IMR-90 (cell line): ENCODE results near the gene SGTB. TPM values are rescaled to one million over a fixed set of nuclear protein-coding genes. Genes with fewer than 3 reads are reported as not detected.

Source experiments
- ATAC-seq: fragments of 200-7000 bp; cut with Tn5 transposase; 2 replicates; pipeline ENCODE4 v1.9.1; 2020; ENCODE audit warnings: low read depth, mild to moderate bottlenecking, moderate library complexity
- BruUV-seq: library from RNA; stranded (reverse); fragments of 400-500 nt; replicated peaks from 2 replicates; lab custom pipeline; 2021; lab: Mats Ljungman, UMichigan
- CTCF ChIA-PET: fragments of 300-600 bp; formaldehyde crosslinking; extraction: SDS; loops from one replicate; lab custom pipeline; 2021; ENCODE audit warnings: antibody characterized with exemption; lab: Yijun Ruan, JAX
- POLR2A ChIA-PET: fragments of 300-600 bp; sonication (Branson Sonifier 250); formaldehyde crosslinking; loops from one replicate; lab custom pipeline; 2022; ENCODE audit warnings: antibody characterized with exemption; ENCODE audit not compliant: unreplicated experiment; lab: Charles Lee
- DNase-seq: peaks from one replicate; pipeline ENCODE4 v3.0.0; 2013
- H2AFZ ChIP-seq: replicated peaks from 2 replicates; pipeline ENCODE3; 2013; ENCODE audit warnings: low read length, mild to moderate bottlenecking; ENCODE audit not compliant: poor library complexity
- H2AK5ac ChIP-seq: 2 replicates; pipeline ENCODE4 v1.6.1; 2013; ENCODE audit warnings: low read depth, low read length, inconsistent platforms
- H2AK9ac ChIP-seq: replicated peaks from 2 replicates; pipeline ENCODE3; 2013; ENCODE audit warnings: mild to moderate bottlenecking, low read depth, low read length, moderate library complexity; ENCODE audit not compliant: poor library complexity
- H2BK120ac ChIP-seq: 2 replicates; pipeline ENCODE4 v1.6.1; 2013; ENCODE audit warnings: low read depth, low read length, inconsistent platforms
- H2BK15ac ChIP-seq: 3 replicates; pipeline ENCODE4 v1.6.1; 2013; ENCODE audit warnings: low read depth, low read length, inconsistent platforms
- H2BK20ac ChIP-seq: 2 replicates; pipeline ENCODE4 v1.6.1; 2013; ENCODE audit warnings: low read depth, mild to moderate bottlenecking, inconsistent platforms, low read length, moderate library complexity
- H2BK5ac ChIP-seq: 2 replicates; pipeline ENCODE4 v1.6.1; 2013; ENCODE audit warnings: mild to moderate bottlenecking, low read depth, low read length, inconsistent platforms; ENCODE audit not compliant: poor library complexity, severe bottlenecking
- H3K14ac ChIP-seq: replicated peaks from 2 replicates; pipeline ENCODE4 v1.6.1; 2013; ENCODE audit warnings: low read depth, low read length, inconsistent platforms
- H3K18ac ChIP-seq: 2 replicates; pipeline ENCODE4 v1.6.1; 2013; ENCODE audit warnings: low read depth, low read length, control low read depth
- H3K23ac ChIP-seq: 2 replicates; pipeline ENCODE4 v1.6.1; 2013; ENCODE audit warnings: low read depth, low read length, inconsistent platforms
- H3K27ac ChIP-seq: 2 replicates; pipeline ENCODE4 v1.5.1; 2013; ENCODE audit warnings: mild to moderate bottlenecking, control low read depth, low read length; ENCODE audit not compliant: insufficient read depth
- H3K27me3 ChIP-seq: 2 replicates; pipeline ENCODE4 v1.6.1; 2013; ENCODE audit warnings: low read length; ENCODE audit not compliant: control insufficient read depth, insufficient read depth
- H3K36me3 ChIP-seq: 2 replicates; pipeline ENCODE4 v1.6.1; 2013; ENCODE audit warnings: low read length, mixed read lengths; ENCODE audit not compliant: control insufficient read depth, insufficient read depth
- H3K4ac ChIP-seq: 2 replicates; pipeline ENCODE4 v1.6.1; 2013; ENCODE audit warnings: low read depth, low read length, inconsistent platforms
- H3K4me1 ChIP-seq: 2 replicates; pipeline ENCODE4 v1.6.1; 2013; ENCODE audit warnings: low read length, mixed read lengths; ENCODE audit not compliant: control insufficient read depth, insufficient read depth
- H3K4me2 ChIP-seq: 2 replicates; pipeline ENCODE4 v1.6.1; 2013; ENCODE audit warnings: low read depth, mild to moderate bottlenecking, control low read depth, low read length, moderate library complexity
- H3K4me3 ChIP-seq: 2 replicates; pipeline ENCODE4 v1.5.1; 2013; ENCODE audit warnings: low read depth, mild to moderate bottlenecking, control low read depth, low read length, moderate library complexity; ENCODE audit not compliant: insufficient read depth
- H3K56ac ChIP-seq: 2 replicates; pipeline ENCODE4 v1.6.1; 2013; ENCODE audit warnings: low read length, inconsistent platforms; ENCODE audit not compliant: insufficient read depth; ENCODE audit errors: extremely low read depth
- H3K79me1 ChIP-seq, 2 experiments: 2 replicates each; pipeline ENCODE4 v1.6.1; 2013; ENCODE audit warnings: low read length in 2 of 2, inconsistent platforms in 1 of 2, low read depth in 1 of 2
- H3K9ac ChIP-seq: 2 replicates; pipeline ENCODE4 v1.6.1; 2013; ENCODE audit warnings: low read depth, low read length, control low read depth
- H3K9me1 ChIP-seq: 2 replicates; pipeline ENCODE4 v1.6.1; 2013; ENCODE audit warnings: low read length, inconsistent platforms; ENCODE audit not compliant: insufficient read depth
- H3K9me3 ChIP-seq: 2 replicates; pipeline ENCODE4 v1.6.1; 2013; ENCODE audit warnings: low read length; ENCODE audit not compliant: control insufficient read depth, insufficient read depth
- H4K20me1 ChIP-seq: 2 replicates; pipeline ENCODE4 v1.6.1; 2013; ENCODE audit warnings: low read length, inconsistent platforms; ENCODE audit not compliant: insufficient read depth
- H4K5ac ChIP-seq: 2 replicates; pipeline ENCODE4 v1.6.1; 2013; ENCODE audit warnings: mild to moderate bottlenecking, low read depth, low read length, control low read depth
- H4K8ac ChIP-seq, 2 experiments: 2 replicates each; pipeline ENCODE4 v1.6.1; 2013; ENCODE audit warnings: low read depth in 2 of 2, low read length in 2 of 2, control low read depth in 1 of 2, inconsistent platforms in 1 of 2
- H4K91ac ChIP-seq: 2 replicates; pipeline ENCODE4 v1.6.1; 2013; ENCODE audit warnings: low read depth, low read length, inconsistent platforms; ENCODE audit not compliant: insufficient read depth
- BHLHE40 ChIP-seq: fragments of 150-350 bp; IDR thresholded peaks from 2 replicates; pipeline ENCODE4 v1.6.1; 2016; ENCODE audit warnings: mild to moderate bottlenecking, low read depth, low read length
- CHD1 ChIP-seq: IDR thresholded peaks from 2 replicates; pipeline ENCODE4 v1.6.1; 2012; ENCODE audit warnings: low read depth, low read length, improper control_type of control experiment
- CTCF ChIP-seq: conservative IDR thresholded peaks from 2 replicates; pipeline ENCODE4 v1.5.1; 2012; ENCODE audit warnings: mild to moderate bottlenecking, low read depth, low read length, improper control_type of control experiment
- ELK1 ChIP-seq: fragments of 150-350 bp; IDR thresholded peaks from 2 replicates; pipeline ENCODE4 v1.6.1; 2016; ENCODE audit warnings: low read depth, mild to moderate bottlenecking, low read length, moderate library complexity, borderline replicate concordance
- FOS ChIP-seq: fragments of 150-350 bp; IDR thresholded peaks from 2 replicates; pipeline ENCODE4 v1.6.1; 2016; ENCODE audit warnings: low read depth, low read length
- MAFK ChIP-seq: IDR thresholded peaks from 2 replicates; pipeline ENCODE4 v1.6.1; 2012; ENCODE audit warnings: low read depth, low read length, improper control_type of control experiment
- MAZ ChIP-seq: IDR thresholded peaks from 2 replicates; pipeline ENCODE4 v1.6.1; 2012; ENCODE audit warnings: low read depth, mild to moderate bottlenecking, low read length, improper control_type of control experiment, moderate library complexity, borderline replicate concordance
- MXI1 ChIP-seq: IDR thresholded peaks from 2 replicates; pipeline ENCODE4 v1.6.1; 2012; ENCODE audit warnings: low read depth, mild to moderate bottlenecking, low read length, moderate library complexity, borderline replicate concordance
- NFE2L2 ChIP-seq: fragments of 150-350 bp; IDR thresholded peaks from 2 replicates; pipeline ENCODE4 v1.6.1; 2016; ENCODE audit warnings: low read depth, mild to moderate bottlenecking, low read length
- POLR2A ChIP-seq: IDR thresholded peaks from 2 replicates; pipeline ENCODE4 v1.6.1; 2012; ENCODE audit warnings: mild to moderate bottlenecking, low read depth, low read length
- RAD21 ChIP-seq: IDR thresholded peaks from 2 replicates; pipeline ENCODE4 v1.6.1; 2012; ENCODE audit warnings: low read length, improper control_type of control experiment
- RCOR1 ChIP-seq: IDR thresholded peaks from 2 replicates; pipeline ENCODE4 v1.6.1; 2012; ENCODE audit warnings: mild to moderate bottlenecking, low read length, improper control_type of control experiment; ENCODE audit not compliant: insufficient replicate concordance
- SMC3 ChIP-seq: fragments of 150-350 bp; IDR thresholded peaks from 2 replicates; pipeline ENCODE4 v1.6.1; 2016; ENCODE audit warnings: low read depth, mild to moderate bottlenecking, antibody characterized with exemption, low read length, moderate library complexity
- WGBS, 2 experiments: methylation state at CpG; one replicate each; pipeline versions ENCODE4 v1.1.5 to v1.1.7; 2013; ENCODE audit warnings: missing lambda C conversion rate in 2 of 2; ENCODE audit not compliant: insufficient read length in 1 of 2; ENCODE audit errors: extremely low coverage in 2 of 2; 5-methylcytosine and 5-hydroxymethylcytosine counted together
- dilution Hi-C: fragments of 300-500 bp; cut with HindIII; formaldehyde crosslinking; loops from one replicate; pipeline ENCODE4 v1.14.3; 2018; ENCODE audit warnings: low sequenced_read_pairs; ENCODE audit not compliant: unreplicated experiment
- in situ Hi-C: fragments of 300-500 bp; cut with MboI; formaldehyde crosslinking; loops from 3 replicates; pipeline ENCODE4 v1.14.3; 2019; ENCODE audit warnings: low sequenced_read_pairs, inconsistent platforms, mixed read lengths
- intact Hi-C: fragments of 100-400 bp; cut with micrococcal nuclease; formaldehyde crosslinking; loops from 2 replicates; pipeline ENCODE4 v1.10.0; 2022
- polyA plus RNA-seq, 3 experiments: library from polyadenylated mRNA; depleted of rRNA; stranded (reverse); fragments of >200 nt; gene quantifications; 2 replicates each; pipeline ENCODE4 v1.2.3, GENCODE V29; 2012; ENCODE audit warnings: low replicate concordance in 1 of 3
- total RNA-seq: library from RNA; depleted of rRNA; stranded (reverse); fragments of >200 nt; gene quantifications from 2 replicates; pipeline ENCODE4 v1.2.3, GENCODE V29; 2012

The SGTB gene
- total and polyA plus RNA-seq, 2 of the 4 experiments (the other 2 are of a cell fraction), result 7.5 to 15.1 TPM

- no peak overlapping the region for H4K5ac ChIP-seq
- no CpG with 5 or more reads among the region's 7 CpGs for WGBS, 2 experiments
- TF ChIP-seq SMC3, result no peak
- TF ChIP-seq MAFK, result no peak
- no peak for TF ChIP-seq NFE2L2
- TF ChIP-seq CHD1, result no peak
- no peak for TF ChIP-seq POLR2A
- no peak for TF ChIP-seq FOS
- no peak for TF ChIP-seq ELK1
- no peak for TF ChIP-seq RCOR1
- no peak for TF ChIP-seq RAD21
- no peak for TF ChIP-seq MXI1
- no peak for TF ChIP-seq CTCF
- no peak for TF ChIP-seq BHLHE40
- TF ChIP-seq MAZ, result no peak
- dilution Hi-C loops (no loop called here), in situ Hi-C loops (no loop called here), intact Hi-C loops (no loop called here)
- no TSS peak for BruUV-seq
- no peak overlapping the region for H3K23ac ChIP-seq
- no peak overlapping the region for H2AFZ ChIP-seq
- H2AK5ac ChIP-seq, result no peak overlapping the region
- H3K36me3 ChIP-seq, result peaks cover 9% of the 10 kb centered on the region
- no peaks in the 10 kb centered on the region for H3K9me1 ChIP-seq
- no peak overlapping the region for H2BK15ac ChIP-seq
- no peak overlapping the region for H3K14ac ChIP-seq
- H3K27me3 ChIP-seq, result no peaks in the 10 kb centered on the region
- no peak overlapping the region for H3K9ac ChIP-seq
- H4K91ac ChIP-seq, result no peak overlapping the region
- CTCF ChIA-PET, result no interaction called here
- no peak overlapping the region for H2BK5ac ChIP-seq
- ATAC-seq (no peak), DNase-seq (no peak)
- H3K4me1 ChIP-seq, result peaks cover 4% of the 10 kb centered on the region; the same call in 1 of the 2 replicates
- no peak overlapping the region for H3K4me3 ChIP-seq
- H3K56ac ChIP-seq, result no peak overlapping the region
- H3K4me2 ChIP-seq, result no peak overlapping the region
- no peak overlapping the region for H2AK9ac ChIP-seq
- H3K79me1 ChIP-seq, result peaks cover 0 to 11% of the 10 kb centered on the region in 2 experiments; a peak in 2 of 4 replicates
- no peak overlapping the region for H3K27ac ChIP-seq
- no peak overlapping the region for H4K8ac ChIP-seq
- H3K18ac ChIP-seq, result no peak overlapping the region
- no peaks in the 10 kb centered on the region for H3K9me3 ChIP-seq
- H3K4ac ChIP-seq, result no peak overlapping the region
- no peaks in the 10 kb centered on the region for H4K20me1 ChIP-seq
- H2BK120ac ChIP-seq, result no peak overlapping the region
- H2BK20ac ChIP-seq, result no peak overlapping the region
- POLR2A ChIA-PET, result no interaction called here
These were observed 53.2 kb downstream of the SGTB start for GRCh38 chr5:65668696-65669095.
